ENCODE measurements around the gene LSP1.

LSP1 gene

DNA sequence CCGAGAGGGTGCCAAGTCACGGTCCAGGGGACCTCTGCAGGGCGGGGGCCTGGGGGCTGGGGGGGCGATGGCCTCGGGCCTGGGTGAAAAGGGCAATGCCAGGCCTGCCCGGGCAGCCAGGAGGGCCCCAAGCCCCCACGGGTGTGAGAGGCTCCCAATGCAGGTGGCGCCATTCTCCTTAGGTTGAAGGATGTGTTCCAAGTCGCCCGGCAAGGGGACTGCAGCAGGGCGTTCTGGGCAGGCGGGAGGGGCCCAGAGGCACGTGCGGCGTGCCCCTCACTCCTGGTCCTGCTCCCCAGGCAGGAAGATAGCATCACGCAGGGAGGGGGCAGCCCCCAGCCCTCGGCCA lies 14.8 kb upstream of the LSP1 start:
- DNase-seq = no peak

DNA sequence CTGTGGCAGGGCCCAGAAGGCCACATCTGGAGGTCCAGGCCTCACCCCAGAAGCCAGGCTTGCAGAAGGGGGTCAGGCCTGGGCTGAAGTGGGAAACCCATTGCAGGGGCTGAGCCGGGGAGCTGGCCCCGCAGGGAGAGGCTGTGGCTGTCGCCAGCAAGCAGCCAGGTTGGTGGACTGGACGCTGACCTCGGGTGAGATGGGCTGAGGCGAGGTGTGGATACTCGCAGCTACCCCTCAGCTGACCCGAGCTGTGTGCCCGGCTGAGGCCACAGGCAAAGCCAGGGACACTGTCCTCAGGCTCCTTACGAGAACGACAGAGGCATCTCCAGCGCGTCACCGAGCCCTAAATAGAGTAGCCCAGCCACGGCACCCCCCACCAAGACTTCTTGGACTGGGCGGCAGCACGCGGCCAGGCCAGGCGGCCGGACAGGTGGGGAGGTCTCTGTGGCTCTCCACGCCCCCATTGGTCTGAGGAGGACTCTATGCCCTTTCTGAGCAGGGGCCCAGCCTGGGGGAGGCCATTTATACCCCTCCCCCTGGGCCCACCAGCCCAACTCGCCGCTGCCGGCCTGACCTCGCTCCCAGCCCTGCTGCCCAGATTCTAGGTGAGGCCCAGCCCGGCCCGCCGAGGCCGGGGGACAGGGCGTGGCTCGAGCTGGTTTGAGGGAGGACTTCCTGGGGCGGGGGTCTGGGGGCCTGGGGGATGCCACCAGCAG lies 14.3 kb upstream of the LSP1 start, which contains the start of gene TNNI2:
Gene TNNI2, plus strand, starts transcription at position 556 of the 719 bp plus-strand sequence. CDS start 716 bp downstream, outside the sequence.
- DNase-seq = no peak

DNA sequence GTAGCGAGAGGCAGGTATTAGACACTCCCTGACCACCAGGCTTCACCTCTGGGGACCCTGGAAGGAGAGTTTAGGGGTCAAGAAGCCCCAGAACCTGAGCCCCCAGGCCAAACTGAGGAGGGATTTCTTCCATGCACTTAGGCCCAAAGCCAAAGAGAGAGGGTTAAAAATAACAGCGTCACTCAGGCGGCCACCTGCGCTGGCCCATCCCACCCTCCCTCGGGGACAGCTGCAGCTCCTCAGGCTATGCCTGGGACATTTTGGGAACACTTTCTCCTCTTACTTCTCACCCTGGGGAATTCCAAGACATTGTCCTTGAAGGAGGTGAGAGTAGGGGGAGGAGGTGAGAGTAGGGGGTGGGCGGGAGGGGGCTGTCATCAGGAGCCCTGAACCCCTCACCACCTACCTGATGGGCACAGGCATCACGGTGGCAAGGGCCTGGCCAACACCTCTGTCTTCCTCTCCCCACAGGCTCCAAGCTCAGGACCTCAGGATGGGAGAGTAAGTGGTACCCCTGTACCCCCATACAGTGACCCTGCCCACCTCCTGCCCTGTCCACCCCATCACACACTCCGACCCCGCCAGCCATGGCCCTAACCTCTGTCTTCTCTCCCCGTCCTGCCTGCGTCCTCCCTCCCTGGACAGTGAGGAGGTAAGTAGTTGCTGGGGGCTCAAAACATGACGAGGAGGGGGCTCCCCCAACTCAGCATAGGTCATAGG lies 13.5 kb upstream of the LSP1 start:
- DNase-seq = no peak

DNA sequence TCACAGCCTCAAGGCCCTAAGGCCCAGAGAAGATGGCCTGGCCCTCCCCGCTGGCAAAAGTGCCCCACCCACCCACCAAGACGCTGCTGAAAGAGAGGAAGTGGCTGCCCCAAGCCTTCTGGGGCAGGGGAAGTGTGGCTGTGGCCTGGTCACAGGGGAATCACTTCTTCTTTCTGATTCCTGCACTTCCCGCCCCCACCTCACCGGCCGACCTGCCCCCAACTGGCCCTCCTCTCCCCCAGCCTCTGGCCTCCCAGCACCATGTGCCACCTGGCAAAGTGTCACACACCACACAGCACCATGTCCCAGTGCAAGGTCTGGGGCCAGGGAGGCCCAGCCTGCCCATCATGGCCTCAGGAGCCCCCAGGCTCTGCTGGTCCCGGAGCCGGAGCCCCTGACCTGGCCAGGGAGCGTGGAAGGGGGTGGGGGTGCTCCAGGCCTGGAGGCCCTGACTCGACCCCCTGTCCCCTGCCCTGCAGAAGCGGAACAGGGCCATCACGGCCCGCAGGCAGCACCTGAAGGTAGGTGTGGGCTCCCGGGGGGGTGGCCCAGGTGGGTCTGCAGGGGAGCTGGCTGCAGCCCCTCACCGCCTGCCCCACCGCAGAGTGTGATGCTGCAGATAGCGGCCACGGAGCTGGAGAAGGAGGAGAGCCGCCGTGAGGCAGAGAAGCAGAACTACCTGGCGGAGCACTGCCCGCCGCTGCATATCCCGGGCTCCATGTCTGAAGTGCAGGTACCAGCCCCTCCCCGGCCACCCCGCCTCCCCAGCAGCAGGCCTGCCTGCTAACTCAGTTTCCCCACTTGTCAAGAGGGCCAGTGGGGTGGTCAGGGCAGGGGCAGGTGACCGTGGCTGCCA lies 12.7 kb upstream of the LSP1 start:
- DNase-seq = no peak

DNA sequence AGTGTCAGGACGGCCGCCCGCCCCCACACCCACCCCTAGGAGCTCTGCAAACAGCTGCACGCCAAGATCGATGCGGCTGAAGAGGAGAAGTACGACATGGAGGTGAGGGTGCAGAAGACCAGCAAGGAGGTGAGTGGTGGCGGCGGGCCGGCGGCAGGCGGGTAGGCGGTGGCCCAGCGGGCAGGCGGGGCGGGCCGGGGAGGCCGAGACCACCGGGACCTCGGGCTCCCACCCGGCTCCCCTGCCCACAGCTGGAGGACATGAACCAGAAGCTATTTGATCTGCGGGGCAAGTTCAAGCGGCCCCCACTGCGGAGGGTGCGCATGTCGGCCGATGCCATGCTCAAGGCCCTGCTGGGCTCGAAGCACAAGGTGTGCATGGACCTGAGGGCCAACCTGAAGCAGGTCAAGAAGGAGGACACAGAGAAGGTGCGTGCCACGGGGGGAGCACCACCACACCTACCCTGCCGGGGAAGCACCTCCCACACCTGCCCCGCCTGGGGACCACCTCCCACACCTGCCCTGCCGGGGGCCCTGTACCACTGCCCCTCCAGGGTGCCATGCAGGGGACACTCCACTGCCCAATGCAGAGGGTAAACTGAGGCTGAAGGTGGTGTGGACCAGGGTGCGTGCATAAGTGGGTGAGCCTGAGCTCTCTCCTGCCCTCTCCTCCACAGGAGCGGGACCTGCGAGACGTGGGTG lies 12.0 kb upstream of the LSP1 start:
- no peak for DNase-seq

DNA sequence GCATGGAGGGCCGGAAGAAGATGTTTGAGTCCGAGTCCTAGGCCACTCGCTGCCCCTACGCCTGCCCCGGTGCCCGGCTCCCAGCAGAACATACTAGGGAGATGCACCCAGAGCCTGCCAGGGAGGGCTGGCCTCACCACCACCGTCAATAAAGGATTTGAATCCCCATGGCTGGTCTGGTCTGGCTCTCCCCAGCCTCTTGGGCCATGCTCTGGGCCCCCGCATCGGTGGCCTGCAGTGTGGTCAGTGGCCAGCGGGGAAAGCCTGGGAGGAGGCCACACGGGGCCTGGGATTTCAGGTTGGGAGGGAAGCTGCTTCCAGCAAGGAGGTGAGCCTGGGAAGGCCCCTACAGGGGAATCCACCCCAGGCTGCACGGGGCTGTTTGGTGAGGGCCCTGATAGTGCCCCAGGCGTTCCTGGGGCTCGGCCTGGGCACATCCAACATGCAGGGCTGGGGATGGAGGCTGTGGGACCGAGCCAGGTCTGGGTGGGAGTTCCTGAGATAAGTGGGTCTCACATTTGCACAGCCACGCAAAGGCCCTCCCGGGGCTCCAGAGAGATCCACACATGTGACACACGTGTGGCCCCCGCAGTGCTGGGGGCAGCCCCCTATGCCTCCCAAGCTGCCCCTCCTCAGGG lies 11.3 kb upstream of the LSP1 start:
- no peak for DNase-seq

DNA sequence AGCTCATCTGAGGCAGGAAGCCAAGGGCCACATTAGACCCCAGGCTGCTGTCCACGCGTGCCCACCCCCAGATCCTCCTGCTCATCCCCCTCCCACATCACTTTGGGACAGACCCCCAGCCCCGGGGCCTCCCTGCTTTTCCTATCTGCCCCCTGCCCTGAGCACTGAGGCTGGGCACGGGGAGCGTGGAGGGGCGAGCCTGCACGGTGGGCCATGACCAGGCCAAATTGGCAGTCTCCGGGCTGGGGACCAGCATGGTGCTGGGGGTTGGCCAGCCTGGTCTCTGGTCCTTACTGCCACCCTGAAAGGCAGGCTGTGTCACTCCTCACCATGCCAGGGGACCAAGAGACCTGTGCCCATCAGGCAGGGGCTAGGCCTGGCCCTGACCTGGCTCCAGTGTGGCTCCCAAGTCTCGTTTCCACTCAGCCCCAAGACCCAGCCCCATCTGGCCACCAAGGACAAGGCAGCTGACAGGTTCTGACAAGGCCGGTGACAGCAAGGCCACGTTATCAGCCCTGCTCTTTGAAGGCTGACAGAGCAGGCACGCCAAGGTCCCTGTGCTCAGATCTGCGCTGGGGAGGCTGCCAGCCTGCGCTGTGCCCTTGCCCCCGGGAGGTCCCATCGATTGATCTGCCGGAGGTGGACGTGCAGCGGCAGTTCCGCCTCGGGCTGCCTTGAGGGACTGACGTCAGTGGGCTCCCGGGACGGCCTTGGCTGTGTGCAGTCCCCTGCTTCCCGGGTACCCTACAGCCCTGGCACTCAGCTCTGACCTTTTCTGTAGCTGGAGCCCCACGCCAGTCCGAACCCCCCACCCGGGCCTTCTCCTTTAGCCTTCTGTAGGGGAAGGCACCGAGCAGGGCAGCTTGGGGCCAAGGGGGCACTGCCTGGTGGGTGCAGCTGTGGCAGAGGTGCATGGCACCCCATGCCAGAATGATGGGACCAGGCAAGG lies 10.5 kb upstream of the LSP1 start:
- DNase-seq = no peak

DNA sequence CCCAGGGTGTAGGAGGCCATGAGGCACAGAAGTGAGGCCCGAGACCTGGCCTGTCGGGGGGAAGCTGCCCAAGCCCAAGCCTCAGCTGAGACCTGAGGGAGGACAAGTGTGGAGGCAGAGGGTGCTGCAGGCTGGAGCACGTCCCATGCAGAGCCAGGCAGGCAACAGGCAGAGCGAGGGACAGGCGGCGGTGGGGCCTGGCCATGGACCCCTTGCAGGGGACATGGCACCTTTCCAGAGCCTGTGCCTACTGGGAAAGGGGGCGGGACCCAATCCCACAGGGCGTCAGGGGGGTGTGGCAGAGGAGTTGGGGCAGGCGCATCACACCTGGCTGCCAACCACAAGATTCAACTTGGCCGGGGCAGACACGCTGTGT lies 9.8 kb upstream of the LSP1 start:
- no peak for DNase-seq

DNA sequence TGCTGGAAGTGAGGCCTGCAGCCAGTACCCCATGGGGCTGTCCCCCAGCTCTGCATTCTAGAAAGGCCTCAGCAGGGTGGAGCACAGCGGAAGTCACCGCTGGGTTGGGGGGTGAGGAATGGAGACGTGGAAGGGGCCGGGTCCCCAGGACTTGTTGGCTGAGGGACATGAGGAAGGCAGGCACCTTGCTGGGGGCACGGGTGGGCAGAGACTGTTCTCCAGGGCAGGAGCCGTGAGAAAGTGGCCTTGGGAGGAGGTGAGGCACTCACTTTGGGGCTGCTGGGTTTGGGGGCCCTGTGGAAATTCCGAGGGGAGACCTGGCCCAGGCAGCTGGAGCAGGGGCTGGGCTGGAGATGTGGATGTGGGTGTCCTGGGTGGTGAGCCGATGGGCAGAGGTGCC lies 9.1 kb upstream of the LSP1 start:
- DNase-seq = no peak

DNA sequence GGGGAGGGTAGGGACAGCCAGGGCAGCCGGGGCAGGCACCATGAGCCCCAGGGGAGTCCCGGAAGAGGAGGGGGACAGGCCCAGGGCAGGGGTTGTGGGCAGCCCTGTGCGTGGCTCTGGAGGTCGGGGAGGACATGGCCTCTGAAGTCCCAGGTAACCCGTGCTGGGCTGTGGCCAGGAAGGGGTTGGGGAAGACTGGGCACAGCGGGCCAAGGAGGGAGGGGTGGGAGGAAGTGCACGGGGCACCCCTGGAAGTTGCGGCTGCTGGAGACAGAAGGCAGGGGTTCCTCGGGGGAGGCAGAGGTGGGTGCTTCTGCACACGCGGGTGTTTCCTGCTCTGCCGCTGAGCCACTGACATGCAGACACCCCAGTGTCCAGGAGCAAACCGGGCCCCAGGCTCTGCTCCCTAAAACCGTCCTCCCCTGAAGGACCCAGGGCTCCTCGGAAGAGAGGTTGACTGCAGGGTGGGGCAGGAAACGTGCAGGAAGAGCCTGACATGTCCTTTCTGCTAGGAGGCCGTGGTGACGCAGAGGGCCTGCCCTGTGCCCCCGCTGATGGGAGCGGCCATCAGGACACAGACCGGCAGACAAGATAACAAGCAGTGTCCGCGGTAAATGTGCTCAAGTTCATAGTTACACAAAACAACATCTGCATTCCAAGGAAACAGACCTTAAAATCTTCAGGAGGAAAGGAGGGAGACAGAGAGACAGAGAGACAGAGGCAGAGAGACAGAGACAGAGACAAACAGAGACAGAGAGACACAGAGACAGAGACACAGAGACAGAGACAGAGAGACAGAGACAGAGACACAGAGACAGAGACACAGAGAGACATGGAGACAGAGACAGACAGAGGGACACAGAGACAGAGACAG lies 8.4 kb upstream of the LSP1 start:
- DNase-seq = no peak

DNA sequence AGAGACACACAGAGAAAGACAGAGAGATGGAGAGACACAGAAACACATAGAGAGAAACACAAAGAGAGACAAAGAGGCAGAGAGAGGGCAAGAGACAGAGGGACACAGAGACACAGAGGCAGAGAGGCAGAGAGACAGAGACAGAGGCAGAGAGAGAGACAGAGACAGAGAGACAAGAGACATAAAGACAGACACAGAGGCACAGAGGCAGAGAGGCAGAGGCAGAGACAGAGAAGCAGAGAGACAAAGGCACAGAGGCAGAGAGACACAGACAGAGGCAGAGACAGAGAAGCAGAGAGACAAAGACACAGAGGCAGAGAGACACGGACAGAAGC lies 7.8 kb upstream of the LSP1 start:
- no peak for DNase-seq

DNA sequence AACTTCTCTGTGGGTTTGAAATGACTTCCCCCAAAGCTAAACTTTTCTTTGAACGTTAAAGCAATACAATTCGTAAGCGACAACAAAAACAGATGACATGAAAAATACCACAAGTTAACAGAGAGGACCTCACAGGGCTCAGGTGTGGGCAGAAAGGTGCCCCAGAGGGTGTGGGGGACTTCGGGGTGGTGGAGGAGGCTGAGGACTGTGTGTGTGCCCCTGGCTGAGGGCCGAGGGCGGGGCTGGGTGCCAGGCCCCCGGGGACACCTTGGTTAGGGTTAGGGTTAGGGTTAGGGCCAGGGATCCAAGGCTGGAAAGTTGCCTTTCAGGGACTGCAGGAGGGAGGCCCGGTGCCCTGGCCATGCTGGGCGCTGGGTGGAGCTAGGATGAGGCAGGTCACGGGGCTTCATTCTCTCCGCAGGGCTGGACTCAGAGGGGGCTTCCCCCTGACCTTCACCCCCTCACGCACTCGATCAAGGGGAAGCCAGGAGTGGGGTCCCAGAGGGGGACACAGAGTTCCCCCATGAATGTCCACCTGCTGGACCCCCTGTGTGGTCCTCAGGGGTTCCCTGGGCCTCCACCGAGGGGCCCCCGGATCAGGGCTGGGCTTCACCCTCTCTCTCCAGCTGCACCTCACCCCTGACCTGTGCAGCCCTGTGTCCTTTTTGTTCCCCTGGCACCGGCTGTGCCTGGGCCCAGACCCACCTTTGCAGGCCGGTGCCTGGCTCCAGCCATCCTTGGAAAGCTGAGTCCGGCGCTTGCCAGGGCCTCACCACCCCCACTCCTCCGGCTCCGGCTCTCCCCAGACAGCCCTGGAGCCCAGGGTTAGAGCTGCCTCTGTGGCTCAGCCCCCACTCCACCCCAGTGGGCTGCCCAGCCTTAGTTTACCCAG lies 7.1 kb upstream of the LSP1 start:
- no peak for DNase-seq

DNA sequence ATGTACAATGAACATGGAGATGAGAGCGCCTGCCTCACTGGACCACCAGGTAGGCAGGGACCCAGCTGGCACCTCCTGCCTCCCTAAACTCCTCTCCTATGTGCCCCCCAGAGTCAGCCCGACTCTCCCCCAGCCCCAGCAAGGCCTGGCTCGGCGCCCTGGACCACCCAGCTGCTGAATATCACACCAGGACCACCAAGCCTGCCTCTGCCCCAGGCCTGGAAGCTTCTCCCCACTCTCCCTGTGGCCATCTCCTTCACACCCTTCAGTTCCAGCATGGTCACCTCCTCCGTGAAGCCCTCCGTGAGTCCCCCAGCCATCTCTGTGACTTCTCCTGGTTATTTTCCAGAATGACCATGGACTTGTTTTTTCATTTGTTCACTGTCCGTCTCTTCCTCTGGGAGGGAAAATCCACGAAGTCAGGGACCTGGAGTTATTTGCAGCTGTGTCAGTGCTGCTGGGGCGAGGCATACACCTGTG lies 6.4 kb upstream of the LSP1 start:
- DNase-seq = no peak

DNA sequence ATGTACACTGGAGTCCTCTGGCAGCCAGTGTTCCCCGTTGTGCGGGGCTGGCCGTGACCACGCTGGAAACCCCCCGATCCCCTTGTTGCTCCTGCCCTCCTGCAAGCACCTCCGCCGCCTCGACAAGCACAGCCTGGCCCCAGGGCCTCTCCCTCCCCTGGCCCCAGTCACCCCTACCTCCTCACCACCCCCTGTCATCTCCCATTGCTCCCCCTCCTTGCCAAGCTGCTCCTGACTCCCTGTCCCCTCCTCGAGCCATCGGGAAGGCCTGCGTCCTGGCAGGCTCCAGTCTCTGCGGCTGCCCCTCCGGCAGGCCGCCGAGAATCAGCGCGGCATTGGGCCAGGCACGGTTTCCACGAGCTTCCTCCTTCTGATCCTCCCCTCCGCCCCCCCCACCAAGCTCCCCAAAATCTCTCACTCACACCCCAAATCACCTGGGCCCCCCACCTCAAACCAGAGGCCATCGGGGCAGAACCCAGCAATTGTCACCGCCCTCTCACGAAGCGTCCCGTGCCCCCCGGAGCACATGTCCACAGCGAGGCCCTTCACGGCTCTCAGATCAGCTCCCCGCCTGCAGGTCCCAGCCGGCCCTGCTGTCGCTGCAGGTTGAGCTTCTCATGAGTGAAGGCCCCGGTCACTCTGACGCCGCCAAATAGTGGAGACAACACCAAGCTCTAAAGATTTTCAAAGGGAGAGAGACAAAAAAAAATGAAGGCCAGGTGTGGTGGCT lies 5.7 kb upstream of the LSP1 start:
- no peak for DNase-seq

DNA sequence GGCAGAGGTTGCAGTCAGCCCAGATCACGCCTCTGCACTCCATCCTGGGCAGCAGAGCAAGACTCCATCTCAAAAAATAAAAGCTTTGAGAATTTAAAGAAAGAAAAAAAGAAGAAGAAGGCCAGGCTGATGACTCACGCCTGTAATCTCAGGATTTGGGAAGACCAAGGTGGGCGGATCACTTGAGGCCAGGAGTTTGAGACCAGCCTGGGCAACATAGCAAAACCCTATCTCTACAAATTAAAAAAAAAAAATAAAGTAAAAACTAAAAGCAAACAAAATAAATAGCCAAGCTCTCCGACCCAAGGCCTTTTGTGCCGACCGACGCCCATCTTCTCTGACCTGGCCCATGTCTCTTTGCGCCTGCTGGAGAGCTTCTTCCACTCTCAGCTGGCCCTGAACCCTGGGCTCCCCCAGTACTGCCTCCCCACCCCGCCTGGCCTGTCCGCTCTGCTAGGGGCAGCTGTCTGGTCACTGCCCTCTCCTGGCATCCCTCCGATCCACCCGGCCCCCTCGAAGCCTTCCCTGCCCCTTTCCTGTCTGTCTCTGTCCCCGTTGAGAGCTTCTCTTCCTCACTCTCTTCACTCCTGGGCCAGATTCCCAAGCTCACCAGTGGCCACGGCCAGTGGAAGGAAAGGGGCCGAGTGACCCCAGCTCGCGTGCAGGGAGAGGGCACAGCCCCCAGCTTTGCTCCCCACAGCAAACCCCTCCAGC lies 4.8 kb upstream of the LSP1 start:
- DNase-seq = no peak

DNA sequence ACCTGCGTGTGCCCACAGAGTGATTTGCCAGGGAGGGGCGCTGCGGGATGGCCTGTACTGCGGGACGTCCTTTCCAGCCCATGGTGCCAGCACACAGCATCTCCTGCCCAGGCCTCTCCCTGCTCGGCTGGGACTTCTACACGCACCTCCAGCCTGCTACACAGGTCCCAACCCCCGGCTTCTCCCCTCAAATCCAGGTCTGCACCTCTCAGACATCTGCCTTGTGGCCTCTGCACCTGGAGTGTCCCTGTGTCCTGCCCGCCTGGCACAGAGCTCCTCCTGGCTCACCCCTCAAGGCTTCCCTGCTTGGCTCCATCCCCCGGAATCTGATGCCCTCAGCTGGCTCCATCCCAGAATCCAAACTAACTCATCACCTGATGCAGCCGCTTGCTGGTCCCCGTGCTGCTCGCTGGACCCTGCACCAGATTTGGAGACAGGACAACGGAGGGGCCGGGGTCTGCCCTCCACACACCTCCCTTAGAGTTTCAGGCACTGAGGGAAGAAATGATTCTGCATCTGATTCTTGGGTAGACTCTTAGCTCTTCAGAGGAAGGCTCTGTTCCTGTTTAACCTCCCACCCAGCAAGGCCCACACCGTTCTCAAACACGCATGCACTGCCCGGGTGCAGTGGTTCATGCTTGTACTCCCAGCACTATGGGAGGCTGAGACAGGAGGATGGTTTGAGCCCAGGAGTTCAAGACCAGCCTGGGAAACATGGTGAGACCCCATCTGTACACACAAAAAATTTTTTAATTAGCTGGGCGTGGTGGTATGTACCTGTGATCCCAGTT lies 4.0 kb upstream of the LSP1 start:
- no peak for DNase-seq

Measured in EL (cell line).